Subcutaneous adipose tissue (tissue), 4 donors: ENCODE results near the gene CSAD. TPM values are rescaled to one million over a fixed set of nuclear protein-coding genes. Genes with fewer than 3 reads are reported as not detected.

ENCODE experiments used
- total RNA-seq, 4 donors: library from RNA; depleted of rRNA; stranded (reverse); fragments of >200 nt; gene quantifications; one replicate each; pipeline ENCODE4 v1.1.0, GENCODE V29; 2016
- TF ChIP-seq, protein P1 (sequence below): fragments of 450-650 bp; IDR thresholded peaks from one replicate; pipeline ENCODE4 v1.5.1; 2016; ENCODE audit warnings: low read depth, mild to moderate bottlenecking, control low read depth, antibody characterized with exemption, moderate library complexity

CSAD gene
- total RNA-seq, 4 donors from 2014 or later: 63.7 to 215 (median 101) TPM

DNA sequence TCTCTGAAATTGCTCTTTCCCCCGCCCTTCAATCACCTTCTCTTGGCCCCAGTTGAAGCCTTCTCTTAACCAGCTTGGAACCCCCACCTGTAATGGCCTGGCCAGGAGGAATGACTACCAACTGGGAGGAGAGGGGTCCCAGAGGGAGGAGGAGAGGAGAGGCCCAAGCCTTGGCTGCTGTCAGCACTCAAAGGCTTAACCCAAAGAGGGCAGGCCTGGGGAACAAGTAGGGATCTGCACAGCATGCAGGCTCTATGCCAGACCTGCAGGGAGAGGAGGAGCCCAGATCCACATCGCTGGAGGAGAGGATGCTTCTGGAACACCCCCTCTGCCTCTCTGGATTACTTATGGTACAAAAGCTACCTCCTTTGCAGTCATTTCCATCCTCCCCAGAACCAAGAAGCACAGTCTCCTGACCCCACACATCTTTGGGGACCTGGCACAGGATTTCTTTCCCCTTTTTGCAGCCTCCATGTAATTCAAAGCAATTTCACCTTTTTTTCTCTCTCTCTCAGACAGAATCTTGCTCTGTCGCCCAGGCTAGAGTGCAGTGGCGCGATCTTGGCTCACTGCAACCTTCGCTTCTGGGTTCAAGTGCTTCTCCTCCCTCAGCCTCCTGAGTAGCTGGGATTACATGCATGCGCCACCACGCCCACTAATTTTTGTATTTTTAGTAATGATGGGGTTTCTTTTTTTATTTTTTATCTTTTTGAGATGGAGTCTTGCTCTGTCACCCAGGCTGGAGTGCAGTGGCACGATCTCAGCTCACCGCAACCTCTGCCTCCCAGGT, 45.1 kb upstream of the CSAD start:
- TF ChIP-seq, protein P1, sequence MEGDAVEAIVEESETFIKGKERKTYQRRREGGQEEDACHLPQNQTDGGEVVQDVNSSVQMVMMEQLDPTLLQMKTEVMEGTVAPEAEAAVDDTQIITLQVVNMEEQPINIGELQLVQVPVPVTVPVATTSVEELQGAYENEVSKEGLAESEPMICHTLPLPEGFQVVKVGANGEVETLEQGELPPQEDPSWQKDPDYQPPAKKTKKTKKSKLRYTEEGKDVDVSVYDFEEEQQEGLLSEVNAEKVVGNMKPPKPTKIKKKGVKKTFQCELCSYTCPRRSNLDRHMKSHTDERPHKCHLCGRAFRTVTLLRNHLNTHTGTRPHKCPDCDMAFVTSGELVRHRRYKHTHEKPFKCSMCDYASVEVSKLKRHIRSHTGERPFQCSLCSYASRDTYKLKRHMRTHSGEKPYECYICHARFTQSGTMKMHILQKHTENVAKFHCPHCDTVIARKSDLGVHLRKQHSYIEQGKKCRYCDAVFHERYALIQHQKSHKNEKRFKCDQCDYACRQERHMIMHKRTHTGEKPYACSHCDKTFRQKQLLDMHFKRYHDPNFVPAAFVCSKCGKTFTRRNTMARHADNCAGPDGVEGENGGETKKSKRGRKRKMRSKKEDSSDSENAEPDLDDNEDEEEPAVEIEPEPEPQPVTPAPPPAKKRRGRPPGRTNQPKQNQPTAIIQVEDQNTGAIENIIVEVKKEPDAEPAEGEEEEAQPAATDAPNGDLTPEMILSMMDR: no peak

DNA sequence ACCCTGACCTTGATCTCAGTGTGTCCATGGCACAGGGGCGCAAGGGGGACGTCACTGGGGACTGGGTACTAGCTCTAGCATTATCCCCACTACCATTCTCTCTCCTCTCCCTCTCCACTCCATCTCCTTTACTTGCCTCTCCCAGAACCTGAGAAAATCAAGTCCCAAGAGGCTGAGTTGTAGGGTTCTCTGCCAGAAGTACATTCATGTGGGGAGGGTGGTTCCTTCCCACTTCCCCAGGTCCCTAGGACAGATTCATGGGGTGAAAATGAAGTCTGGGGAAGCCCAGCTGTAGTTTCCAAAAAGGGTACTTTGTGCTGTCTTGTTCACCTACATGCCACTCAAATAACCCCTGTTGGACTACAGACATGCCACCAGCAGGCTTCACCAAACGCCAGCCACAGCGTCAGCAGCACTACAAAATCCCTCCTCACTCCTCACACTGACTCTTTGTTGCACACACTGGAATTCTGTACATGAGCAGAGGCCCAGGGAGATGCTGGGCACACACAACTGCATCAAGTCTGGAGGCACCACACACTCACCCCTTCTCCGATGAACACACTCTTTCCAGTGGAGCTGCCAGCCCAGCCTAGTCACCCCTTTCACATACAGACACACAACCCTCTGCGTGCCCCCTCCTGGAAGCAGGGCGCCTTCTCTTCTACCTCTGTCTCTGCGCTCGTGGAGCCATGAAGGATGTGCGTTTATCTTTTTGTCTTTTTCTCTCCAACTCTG, 44.3 kb upstream of the CSAD start:
- TF ChIP-seq, protein P1: no peak

DNA sequence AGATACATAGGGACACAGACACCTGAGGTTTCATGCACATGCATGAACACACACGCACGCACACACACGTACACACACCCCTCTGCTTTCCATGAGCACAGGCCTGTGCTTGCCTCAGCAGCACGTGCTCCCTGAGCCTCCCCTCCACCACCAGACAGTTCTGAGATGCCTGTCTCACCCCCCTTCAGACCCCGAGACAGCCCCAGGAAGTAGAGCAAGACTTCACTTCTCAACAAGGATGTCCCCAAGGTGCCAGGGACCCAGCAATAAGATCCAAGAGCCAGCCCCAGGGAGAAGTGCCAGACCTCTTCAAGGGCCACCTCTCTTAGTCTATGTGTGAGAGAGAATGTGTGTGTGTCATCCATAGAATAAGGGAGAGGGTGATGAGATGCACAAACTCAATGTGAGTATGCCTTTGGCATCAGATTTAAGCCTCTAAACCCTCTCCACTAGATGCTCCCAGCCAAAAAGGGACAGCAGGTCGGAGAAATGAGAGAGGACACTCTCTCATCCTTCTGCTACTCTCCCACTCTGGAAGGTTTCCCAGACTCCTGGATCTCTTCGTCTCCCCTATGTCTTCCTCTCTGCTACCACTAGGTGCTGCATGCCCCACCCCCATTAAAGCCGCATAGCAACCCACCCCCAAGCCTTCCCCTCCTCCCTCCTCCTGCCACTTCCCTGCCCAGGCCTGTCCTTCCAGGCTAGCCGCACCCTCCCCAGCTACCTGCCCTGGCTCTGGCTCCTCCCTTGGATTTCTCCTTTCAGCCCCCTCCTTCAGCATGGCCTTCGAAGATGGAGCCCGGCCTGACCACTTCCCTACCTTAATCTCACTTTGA, 43.6 kb upstream of the CSAD start:
- TF ChIP-seq, protein P1: no peak

DNA sequence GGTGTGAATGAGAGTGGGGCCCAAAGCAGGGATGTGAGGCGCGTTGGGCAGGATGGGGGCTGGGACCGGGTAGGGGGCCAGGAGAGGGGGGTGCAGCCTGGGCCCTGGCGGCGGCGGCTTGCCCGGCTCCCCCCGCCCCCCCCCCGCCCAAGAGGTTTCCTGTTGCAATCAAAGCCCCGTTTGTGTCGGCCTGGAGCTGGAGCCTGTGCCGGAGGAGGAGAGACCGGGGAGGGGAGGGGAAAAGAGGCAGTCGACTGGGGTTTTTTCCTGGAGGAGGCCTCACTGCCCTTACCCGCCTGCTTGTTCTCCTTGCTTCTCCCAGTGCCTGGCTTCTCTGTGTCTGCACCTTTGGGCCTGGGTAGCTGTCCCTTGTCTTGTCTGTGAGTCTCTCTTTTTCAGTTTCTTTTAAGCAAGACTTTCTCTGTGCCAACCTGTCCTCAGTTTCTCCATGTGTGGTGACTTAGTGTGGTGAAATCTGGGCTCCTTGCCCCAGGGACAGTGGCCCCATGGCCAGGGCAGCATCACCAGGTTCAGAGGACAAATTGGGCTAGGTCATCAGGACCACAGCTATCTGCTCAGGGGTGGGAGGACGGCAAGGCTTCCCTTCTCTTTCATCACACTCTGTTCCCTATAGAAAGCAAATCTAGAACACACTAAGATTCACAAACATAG, 42.8 kb upstream of the CSAD start:
- TF ChIP-seq, protein P1: no peak

DNA sequence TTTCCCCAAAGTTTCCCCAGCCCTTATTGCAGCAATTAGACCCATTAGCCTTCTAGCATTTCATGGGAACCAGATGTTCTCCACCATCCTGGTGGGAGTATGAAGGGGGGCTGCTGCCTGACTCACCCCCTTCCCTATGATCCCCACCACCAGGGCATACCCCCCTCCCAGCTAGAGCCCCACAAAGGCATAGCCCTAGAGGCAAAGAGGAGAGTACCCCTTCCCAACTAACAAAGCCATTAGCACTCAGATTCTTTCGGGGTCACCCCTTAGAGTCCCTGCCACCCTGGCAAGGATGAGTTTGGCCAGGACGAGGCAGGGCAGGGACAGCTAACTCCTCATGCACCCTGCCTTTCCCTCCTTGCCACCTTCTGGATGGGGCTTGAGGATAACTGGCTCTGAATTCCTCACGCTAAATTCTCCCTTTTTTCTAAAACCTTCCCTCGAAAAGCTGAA, 42.1 kb upstream of the CSAD start:
- TF ChIP-seq, protein P1: no peak

DNA sequence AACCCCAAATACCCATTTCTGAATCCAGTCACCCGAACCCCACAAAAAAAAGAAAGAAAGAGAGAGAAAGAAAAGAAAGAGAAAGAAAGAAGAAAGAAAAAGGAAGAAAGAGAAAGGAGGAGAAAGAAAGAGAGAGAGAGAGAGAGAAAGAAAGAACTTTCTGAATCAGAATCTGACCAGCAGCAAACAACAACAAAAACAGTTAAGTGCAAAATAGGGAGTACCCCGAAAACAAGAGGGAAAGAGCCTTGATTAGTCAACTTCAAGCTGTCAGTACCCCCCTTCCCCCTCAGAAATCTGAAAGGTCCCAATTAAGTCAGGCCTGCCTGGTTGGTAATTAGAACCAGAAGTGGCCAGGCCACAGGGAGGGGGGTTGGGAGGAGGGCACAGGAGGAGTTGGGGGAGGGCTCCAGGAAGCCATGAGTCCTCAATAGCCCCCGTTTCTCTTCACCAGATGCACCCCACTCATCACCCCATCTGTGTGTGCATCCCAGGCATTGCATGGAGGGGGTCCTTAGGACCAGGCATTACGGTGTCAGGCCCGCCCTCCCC, 41.5 kb upstream of the CSAD start:
- TF ChIP-seq, protein P1: no peak
